Measurements from ENCODE around the gene VMP1. TPM values are rescaled to one million over a fixed set of nuclear protein-coding genes. Genes with fewer than 3 reads are reported as not detected.

VMP1 gene
- total and polyA plus RNA-seq, 2 of the 13 experiments (the other 11 are each of a cell fraction or from before 2014, with no cell fraction given) = 186 to 271 TPM

DNA sequence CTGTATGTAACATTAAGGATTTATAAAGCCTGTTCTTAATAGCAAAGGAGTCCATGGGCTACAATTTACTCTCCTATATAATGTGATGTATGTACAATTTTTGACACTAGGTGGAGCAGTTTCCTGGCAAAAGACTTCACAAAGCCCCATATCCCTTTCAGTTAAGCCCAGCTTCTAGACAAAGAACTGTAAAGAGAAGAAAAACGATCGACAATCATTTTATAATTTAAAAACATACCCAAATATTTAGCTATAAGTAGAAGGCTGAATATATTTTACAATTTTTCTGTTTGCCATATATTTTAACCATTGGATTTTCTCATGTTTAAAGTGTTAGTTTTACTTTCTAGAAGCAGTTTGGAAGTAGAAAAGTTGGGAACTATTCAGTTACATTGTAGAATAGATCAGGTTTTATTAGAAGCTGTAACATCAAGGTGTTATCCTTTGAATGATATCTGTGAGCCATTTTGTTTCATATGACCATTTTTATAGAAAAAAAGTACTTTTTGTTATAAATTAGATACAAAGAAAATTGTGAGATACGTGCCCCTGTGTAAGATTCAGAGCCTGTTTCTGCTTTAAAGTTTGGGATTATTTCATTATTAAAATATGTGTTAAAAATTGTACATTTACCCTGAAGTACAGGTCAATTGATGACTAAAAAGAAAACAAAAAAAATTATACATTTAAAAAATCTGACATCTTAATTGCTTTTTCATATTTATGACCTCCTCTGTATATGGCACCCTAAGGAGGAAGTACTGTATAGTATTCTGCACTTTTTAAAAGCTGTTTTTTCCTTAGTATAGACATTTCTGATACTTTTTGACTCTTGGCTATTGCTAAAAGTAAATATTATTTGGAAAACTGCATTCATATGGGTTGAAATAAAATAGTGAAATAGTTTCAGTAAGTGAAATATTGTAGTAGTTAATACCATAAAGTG is 46.3 kb downstream of the VMP1 start (continued):
- TF ChIP-seq, protein P1, sequence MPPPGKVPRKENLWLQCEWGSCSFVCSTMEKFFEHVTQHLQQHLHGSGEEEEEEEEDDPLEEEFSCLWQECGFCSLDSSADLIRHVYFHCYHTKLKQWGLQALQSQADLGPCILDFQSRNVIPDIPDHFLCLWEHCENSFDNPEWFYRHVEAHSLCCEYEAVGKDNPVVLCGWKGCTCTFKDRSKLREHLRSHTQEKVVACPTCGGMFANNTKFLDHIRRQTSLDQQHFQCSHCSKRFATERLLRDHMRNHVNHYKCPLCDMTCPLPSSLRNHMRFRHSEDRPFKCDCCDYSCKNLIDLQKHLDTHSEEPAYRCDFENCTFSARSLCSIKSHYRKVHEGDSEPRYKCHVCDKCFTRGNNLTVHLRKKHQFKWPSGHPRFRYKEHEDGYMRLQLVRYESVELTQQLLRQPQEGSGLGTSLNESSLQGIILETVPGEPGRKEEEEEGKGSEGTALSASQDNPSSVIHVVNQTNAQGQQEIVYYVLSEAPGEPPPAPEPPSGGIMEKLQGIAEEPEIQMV (CRISPR knock-in tag; IDR thresholded peaks at IDR 0.05; ENCODE audit: low read depth) = no peak
- TF ChIP-seq ZSCAN12 (CRISPR knock-in tag; IDR thresholded peaks at IDR 0.05) (no peak), HHEX (CRISPR knock-in tag; IDR thresholded peaks at IDR 0.05) (no peak), ZSCAN9 (CRISPR knock-in tag; IDR thresholded peaks at IDR 0.05; ENCODE audit: borderline replicate concordance) (peak; percentile 50; the same call in 1 of the 2 replicates), CCAR2 (optimal IDR thresholded peaks at IDR 0.05; ENCODE audit: low read depth, low read length) (no peak), ZNF10 (CRISPR knock-in tag; IDR thresholded peaks at IDR 0.05; ENCODE audit: borderline replicate concordance, low read depth) (no peak), KAT7 (CRISPR knock-in tag; IDR thresholded peaks at IDR 0.05; ENCODE audit: borderline replicate concordance) (no peak), ZNF629 (CRISPR knock-in tag; conservative IDR thresholded peaks at IDR 0.05) (no peak), KAT2B (IDR thresholded peaks at IDR 0.05; ENCODE audit: borderline replicate concordance, low read depth, low read length) (no peak), ZMYM4 (CRISPR knock-in tag; IDR thresholded peaks at IDR 0.05) (no peak), NCOA5 (CRISPR knock-in tag; IDR thresholded peaks at IDR 0.05) (no peak), TAF1 (CRISPR knock-in tag; IDR thresholded peaks at IDR 0.05) (no peak), NFKB2 (CRISPR knock-in tag; IDR thresholded peaks at IDR 0.05; ENCODE audit: borderline replicate concordance) (no peak), SIN3A (IDR thresholded peaks at IDR 0.05; ENCODE audit: borderline replicate concordance, low read depth, low read length) (no peak), MTA3 (CRISPR knock-in tag; IDR thresholded peaks at IDR 0.05) (no peak), FLYWCH1 (CRISPR knock-in tag; IDR thresholded peaks at IDR 0.05) (no peak), ZNF264 (CRISPR knock-in tag; IDR thresholded peaks at IDR 0.05) (0 out of 2 replicates have a peak, but pooled peaks have one; percentile 12), ZZZ3 (CRISPR knock-in tag; IDR thresholded peaks at IDR 0.05; ENCODE audit: borderline replicate concordance) (no peak), RNF2 (conservative IDR thresholded peaks at IDR 0.05; ENCODE audit: low read depth) (no peak), XRCC5 (optimal IDR thresholded peaks at IDR 0.05; ENCODE audit: low read length) (no peak), REPIN1 (CRISPR knock-in tag; IDR thresholded peaks at IDR 0.05; ENCODE audit: borderline replicate concordance, low read depth) (no peak), ZNF660 (CRISPR knock-in tag; IDR thresholded peaks at IDR 0.05; ENCODE audit: borderline replicate concordance, low read depth) (no peak), ZNF441 (CRISPR knock-in tag; IDR thresholded peaks at IDR 0.05; ENCODE audit: borderline replicate concordance) (no peak), ZNF317 (CRISPR knock-in tag; IDR thresholded peaks at IDR 0.05) (no peak), ZNF296 (CRISPR knock-in tag; conservative IDR thresholded peaks at IDR 0.05) (no peak), ZC3H13 (CRISPR knock-in tag; IDR thresholded peaks at IDR 0.05) (no peak)
- TF ChIP-seq, protein P2, sequence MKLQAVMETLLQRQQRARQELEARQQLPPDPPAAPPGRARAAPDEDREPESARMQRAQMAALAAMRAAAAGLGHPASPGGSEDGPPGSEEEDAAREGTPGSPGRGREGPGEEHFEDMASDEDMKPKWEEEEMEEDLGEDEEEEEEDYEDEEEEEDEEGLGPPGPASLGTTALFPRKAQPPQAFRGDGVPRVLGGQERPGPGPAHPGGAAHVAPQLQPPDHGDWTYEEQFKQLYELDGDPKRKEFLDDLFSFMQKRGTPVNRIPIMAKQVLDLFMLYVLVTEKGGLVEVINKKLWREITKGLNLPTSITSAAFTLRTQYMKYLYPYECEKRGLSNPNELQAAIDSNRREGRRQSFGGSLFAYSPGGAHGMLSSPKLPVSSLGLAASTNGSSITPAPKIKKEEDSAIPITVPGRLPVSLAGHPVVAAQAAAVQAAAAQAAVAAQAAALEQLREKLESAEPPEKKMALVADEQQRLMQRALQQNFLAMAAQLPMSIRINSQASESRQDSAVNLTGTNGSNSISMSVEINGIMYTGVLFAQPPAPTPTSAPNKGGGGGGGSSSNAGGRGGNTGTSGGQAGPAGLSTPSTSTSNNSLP (IDR thresholded peaks at IDR 0.05; ENCODE audit: low read depth, low read length) = peak; percentile 92
- TF ChIP-seq, protein P3, sequence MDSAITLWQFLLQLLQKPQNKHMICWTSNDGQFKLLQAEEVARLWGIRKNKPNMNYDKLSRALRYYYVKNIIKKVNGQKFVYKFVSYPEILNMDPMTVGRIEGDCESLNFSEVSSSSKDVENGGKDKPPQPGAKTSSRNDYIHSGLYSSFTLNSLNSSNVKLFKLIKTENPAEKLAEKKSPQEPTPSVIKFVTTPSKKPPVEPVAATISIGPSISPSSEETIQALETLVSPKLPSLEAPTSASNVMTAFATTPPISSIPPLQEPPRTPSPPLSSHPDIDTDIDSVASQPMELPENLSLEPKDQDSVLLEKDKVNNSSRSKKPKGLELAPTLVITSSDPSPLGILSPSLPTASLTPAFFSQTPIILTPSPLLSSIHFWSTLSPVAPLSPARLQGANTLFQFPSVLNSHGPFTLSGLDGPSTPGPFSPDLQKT (CRISPR knock-in tag; IDR thresholded peaks at IDR 0.05; ENCODE audit: borderline replicate concordance) = no peak
